Skeletal muscle satellite cell (primary cell): ENCODE data around the gene SCTR.
"Not testable (repeated sequence)": the region's sequence is repeated elsewhere in the genome, so short reads cannot be mapped to it uniquely, and the experiment has no call there.

ENCODE experiments used
- H3K27me3 ChIP-seq: 2 replicates; pipeline ENCODE4 v1.7.0; 2013; ENCODE audit warnings: low read length; ENCODE audit not compliant: control insufficient read depth, insufficient read depth
- H3K36me3 ChIP-seq: 2 replicates; pipeline ENCODE4 v1.7.0; 2013; ENCODE audit warnings: mild to moderate bottlenecking, control low read depth, low read length; ENCODE audit not compliant: insufficient read depth
- H3K4me1 ChIP-seq: 2 replicates; pipeline ENCODE4 v1.7.0; 2013; ENCODE audit warnings: low read length; ENCODE audit not compliant: control insufficient read depth, insufficient read depth
- H3K4me2 ChIP-seq: 2 replicates; pipeline ENCODE4 v1.7.0; 2013; ENCODE audit warnings: mild to moderate bottlenecking, low read length
- H3K4me3 ChIP-seq: 2 replicates; pipeline ENCODE4 v1.7.0; 2013; ENCODE audit warnings: low read length
- H3K9ac ChIP-seq: 2 replicates; pipeline ENCODE4 v1.7.0; 2013; ENCODE audit warnings: mild to moderate bottlenecking, low read depth, low read length, moderate library complexity
- H3K9me3 ChIP-seq: replicated peaks from 2 replicates; pipeline ENCODE4 v1.7.0; 2013; ENCODE audit warnings: mild to moderate bottlenecking, control low read depth, low read length

The SCTR gene

DNA sequence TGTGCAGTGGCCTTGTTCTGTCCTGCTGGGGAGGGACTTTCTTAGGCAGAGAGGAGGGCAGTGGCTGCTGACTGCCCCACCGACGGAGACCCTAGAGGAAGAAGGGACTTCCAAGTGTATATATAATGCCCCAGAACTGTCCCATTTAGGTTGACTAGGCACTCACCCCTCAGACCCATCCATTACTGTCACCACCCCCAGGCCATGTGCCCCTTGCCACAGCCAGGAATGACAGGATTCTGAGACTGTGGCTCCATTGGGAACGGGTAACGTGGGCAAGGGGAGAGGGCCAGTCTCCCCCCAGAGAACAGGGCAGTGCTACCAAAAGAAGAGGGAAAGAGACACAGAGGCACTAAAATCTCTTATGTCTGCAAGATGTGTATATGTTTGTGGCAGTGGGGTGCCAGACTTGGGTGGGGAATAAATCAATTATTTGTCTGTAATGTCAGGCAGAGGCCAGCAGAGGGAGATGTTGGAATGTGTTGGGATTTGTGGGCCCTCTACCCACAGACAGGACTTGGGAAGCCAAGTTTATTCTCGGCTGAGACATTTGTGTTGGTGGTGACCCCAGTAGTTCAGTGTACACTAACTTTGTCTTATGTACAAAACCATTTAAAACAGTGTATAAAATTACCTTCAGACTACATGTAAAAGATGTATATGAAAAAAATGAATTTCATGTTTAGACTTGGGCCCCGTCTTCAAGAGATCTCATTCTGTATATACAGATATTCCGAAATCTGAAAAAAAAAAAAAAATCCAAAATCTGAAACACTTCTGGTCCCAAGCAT lies 116.7 kb downstream of the SCTR start:
- Histone ChIP-seq H3K9me3 (no peaks in the 10 kb centered on the region), H3K4me2 (no peak overlapping the region), H3K4me1 (no peaks in the 10 kb centered on the region), H3K27me3 (peaks cover 28% of the 10 kb centered on the region), H3K36me3 (no peaks in the 10 kb centered on the region), H3K4me3 (no peak overlapping the region), H3K9ac (no peak overlapping the region)

DNA sequence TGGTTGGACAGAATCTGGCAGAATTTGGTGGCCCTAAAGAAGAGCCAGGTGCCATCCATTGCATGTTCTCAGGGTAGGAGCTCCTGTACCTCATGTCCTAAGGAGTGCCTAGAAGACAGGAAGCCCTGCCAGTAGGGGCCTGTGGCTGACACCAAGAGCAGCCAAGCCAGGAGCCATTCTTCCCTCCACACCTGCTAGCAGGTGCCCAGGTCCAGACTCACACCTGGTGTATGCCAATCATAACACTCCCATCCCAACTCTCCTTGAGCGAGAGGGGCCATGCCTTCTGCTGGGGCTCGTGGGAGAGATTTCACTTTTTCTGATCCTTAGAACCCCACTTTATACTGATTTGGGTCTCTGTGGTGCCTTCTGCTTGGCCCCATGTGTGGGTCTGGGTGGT lies 119.1 kb downstream of the SCTR start:
- Histone ChIP-seq H3K4me3 (no peak overlapping the region), H3K36me3 (no peaks in the 10 kb centered on the region), H3K9me3 (no peaks in the 10 kb centered on the region), H3K4me2 (no peak overlapping the region), H3K4me1 (no peaks in the 10 kb centered on the region), H3K9ac (no peak overlapping the region), H3K27me3 (peaks cover 26% of the 10 kb centered on the region)

DNA sequence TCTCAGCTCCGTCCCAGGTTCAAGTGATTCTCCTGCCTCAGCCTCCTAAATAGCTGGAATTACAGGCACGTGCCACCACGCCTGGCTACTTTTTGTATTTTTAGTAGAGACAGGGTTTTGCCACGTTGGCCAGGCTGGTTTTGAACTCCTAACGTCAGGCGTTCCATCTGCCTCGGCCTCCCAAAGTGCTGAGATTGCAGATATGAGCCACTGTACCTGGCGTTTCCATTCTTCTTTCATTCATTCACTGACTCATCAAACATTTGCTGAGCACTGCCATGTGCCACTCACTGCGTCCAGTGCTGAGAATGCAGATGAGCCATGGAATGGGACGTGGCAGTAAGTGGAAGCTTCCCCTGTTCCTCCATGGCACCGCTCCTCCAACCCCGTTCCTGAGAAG lies 120.7 kb downstream of the SCTR start:
- H3K36me3 ChIP-seq, H3K9ac ChIP-seq, H3K4me3 ChIP-seq, H3K4me1 ChIP-seq, H3K4me2 ChIP-seq, H3K9me3 ChIP-seq: not testable (repeated sequence)
- peaks cover 27% of the 10 kb centered on the region for H3K27me3 ChIP-seq

DNA sequence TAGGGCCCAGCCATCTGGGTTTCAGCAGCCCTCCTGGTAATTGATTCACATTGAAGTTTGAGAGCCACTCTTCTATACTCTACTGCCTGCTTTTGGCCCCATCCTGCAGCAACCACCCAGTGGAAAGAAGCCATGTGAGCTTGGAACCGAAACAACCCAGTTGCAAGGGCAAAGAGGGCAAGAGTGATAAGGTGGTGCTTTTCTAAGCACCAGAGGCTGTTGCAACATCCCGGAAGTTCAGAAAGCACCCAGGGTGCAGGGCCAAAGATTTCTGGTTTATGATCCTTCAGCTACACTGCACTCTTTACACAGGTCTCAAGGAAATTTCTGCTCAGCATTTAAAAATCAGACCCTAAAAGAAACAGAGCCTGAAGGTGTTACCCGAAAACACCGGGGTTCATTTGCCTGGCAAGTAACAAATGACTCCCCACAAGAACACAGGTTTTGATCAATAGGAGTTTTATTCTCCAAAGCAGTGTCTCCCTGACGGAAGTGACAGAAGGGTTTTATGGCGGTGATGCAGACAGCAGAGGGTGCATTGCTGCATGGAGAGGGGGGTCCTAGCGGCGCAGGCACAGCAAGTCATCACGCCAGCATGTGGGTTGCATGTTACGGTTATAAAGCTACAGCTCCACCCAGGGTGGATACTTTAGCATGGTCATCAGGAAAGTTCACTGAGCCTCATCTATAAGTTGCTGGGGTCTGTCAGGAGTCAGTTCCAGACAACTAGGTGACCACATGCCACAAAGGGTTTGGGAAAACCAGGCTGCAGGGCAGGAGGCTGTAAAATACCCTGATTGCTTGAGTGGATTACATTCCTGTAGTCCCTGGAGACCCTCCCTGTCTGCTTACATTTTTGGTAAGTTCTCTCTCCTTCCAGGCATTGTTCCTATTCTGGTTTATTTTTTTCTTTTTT lies 121.4 kb downstream of the SCTR start:
- no peaks in the 10 kb centered on the region for H3K9me3 ChIP-seq
- no peaks in the 10 kb centered on the region for H3K36me3 ChIP-seq
- no peak overlapping the region for H3K9ac ChIP-seq
- H3K4me1 ChIP-seq = no peaks in the 10 kb centered on the region
- H3K4me3 ChIP-seq = no peak overlapping the region
- H3K27me3 ChIP-seq = peaks cover 27% of the 10 kb centered on the region
- H3K4me2 ChIP-seq = no peak overlapping the region

DNA sequence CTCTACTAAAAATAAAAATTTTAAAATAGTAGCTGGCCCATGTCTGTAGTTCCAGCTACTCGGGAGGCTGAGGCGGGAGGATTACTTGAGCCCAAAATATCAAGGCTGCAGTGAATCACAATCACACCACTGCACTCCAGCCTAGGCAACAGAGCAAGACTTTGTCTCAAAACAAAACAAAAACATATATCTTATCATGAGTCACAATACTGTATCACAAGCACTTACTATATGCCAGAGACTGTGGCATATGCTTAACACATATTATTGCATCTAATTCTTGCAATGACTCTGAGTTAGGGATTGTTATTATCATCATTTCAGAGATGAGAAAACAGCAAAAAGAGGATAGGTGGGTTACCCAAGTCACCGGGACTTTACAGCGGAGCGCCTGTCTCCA lies 122.2 kb downstream of the SCTR start:
- no peaks in the 10 kb centered on the region for H3K9me3 ChIP-seq
- H3K4me2 ChIP-seq = no peak overlapping the region
- H3K9ac ChIP-seq = no peak overlapping the region
- H3K27me3 ChIP-seq = peaks cover 27% of the 10 kb centered on the region
- H3K4me3 ChIP-seq = no peak overlapping the region
- H3K36me3 ChIP-seq = no peaks in the 10 kb centered on the region
- H3K4me1 ChIP-seq = no peaks in the 10 kb centered on the region

DNA sequence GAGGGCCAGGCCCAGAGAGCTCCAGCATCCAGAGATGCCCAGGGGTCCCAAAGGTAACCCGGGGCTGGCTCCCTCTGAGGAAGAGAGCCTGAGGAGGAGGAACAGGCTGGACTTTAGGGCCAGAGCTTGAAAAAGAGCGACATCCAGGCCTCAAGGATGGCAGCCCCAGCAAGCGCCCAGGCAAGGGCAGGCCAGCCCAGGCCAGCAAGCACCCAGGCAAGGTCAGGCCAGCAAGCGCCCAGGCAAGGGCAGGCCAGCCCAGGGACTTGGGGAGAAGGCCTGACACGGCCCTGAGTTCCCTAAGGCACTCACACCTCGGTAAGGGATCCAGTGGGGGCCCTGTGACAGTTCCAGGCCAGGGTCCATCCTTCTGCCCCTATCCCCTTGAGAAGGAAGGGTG lies 127.1 kb downstream of the SCTR start:
- Histone ChIP-seq H3K27me3 (peaks cover 13% of the 10 kb centered on the region), H3K4me1 (no peaks in the 10 kb centered on the region), H3K4me2 (no peak overlapping the region), H3K4me3 (no peak overlapping the region), H3K36me3 (no peaks in the 10 kb centered on the region), H3K9ac (no peak overlapping the region), H3K9me3 (no peaks in the 10 kb centered on the region)

DNA sequence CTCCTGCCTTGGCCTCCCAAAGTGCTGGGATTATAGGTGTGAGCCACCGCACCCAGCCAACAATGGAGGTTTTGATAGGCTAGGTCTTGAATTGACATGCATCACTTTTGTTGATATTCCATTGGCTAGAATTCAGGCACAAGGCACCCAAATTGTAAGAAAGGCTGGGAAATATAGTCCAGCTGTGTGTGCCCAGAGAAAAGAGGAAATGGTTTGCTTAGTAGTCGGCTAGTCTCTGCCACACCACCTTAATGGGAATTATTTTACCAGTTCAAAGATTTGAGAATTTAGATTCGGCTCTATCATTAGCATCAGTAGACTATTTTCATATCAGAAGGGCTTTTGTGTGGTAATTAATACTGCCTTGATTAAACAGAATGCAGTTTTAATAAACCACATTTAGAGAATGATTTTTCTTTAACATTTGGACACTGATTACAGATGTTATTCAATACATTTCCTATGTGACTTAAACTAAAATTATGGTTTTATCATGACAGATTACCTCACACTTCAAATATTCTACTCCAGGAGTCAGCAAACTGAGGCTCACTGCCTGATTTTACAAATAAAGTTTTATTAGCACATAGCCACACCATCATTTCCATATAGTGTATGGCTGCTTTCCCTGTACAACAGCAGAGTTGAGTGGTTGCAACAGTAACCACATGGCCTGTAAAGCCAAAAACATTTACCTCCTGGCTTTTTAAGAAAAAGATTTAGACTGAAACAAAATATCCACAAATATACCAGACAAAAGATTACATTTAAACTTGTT lies 130.1 kb downstream of the SCTR start:
- H3K4me1 ChIP-seq = peaks cover 8% of the 10 kb centered on the region
- H3K9me3 ChIP-seq = no peaks in the 10 kb centered on the region
- no peak overlapping the region for H3K9ac ChIP-seq
- H3K36me3 ChIP-seq = no peaks in the 10 kb centered on the region
- H3K4me2 ChIP-seq = no peak overlapping the region
- H3K27me3 ChIP-seq = peaks cover 7% of the 10 kb centered on the region
- no peak overlapping the region for H3K4me3 ChIP-seq
